ENCODE data around the gene ZNF578. TPM values are rescaled to one million over a fixed set of nuclear protein-coding genes. Genes with fewer than 3 reads are reported as not detected.
"Not testable (repeated sequence)": the region's sequence is repeated elsewhere in the genome, so short reads cannot be mapped to it uniquely, and the experiment has no call there.

ZNF578 gene
- total and polyA plus RNA-seq, 2 donors (not counting 1 experiment from before 2014, with no cell fraction given) = 0.81 to 3.7 TPM

DNA sequence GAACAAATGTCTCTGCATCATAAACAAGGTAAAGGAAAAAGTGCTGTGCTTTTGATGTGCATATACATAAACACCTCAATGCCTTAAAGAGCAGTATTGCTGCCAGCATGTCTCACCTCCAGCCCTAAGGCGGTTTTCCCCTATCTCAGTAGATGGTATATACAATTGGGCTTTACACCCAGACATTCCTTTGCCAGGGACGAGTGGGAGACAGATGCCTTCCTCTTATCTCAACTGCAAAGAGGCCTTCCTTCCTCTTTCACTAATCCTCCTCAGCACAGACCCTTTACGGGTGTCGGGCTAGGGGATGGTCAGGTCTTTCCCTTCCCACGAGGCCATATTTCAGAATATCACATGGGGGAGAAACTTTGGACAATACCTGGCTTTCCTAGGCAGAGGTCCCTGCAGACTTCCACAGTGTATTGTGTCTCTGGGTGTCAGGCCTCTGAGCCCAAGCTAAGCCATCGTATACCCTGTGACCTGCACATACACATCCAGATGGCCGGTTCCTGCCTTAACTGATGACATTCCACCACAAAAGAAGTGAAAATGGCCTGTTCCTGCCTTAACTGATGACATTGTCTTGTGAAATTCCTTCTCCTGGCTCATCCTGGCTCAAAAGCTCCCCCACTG, 30.9 kb downstream of the ZNF578 start:
- peaks cover 5 to 89% (median 55%) of the 10 kb centered on the region in 3 donors for H3K9me3 ChIP-seq (ENCODE audit: control extremely low read depth in 1 of 3, control insufficient read depth in 2 of 3, insufficient read depth in 1 of 3, low read length in 2 of 3)
- DNase-seq; H3K9ac ChIP-seq (ENCODE audit: low read length); H3K4me1 ChIP-seq (ENCODE audit: control insufficient read depth in 2 of 2, insufficient read depth in 2 of 2, low read length in 2 of 2); ATAC-seq (ENCODE audit: low read depth); H4K20me1 ChIP-seq (ENCODE audit: control insufficient read depth, insufficient read depth, low read length, poor library complexity, severe bottlenecking); H3K4me3 ChIP-seq (ENCODE audit: control extremely low read depth in 1 of 5, extremely low read depth in 1 of 5, insufficient read depth in 1 of 5, low read depth in 2 of 5, low read length in 4 of 5); CTCF ChIA-PET; H3K27ac Mint-ChIP-seq; H3K4me2 ChIP-seq (replicated peaks; ENCODE audit: low read depth, low read length, poor library complexity, severe bottlenecking); H3K4me3 Mint-ChIP-seq; H3K4me1 Mint-ChIP-seq; H2AFZ ChIP-seq (ENCODE audit: insufficient read depth, low read depth, low read length, poor library complexity, severe bottlenecking); POLR2A ChIA-PET; H3K79me2 ChIP-seq (ENCODE audit: control insufficient read depth, insufficient read depth, low read length); H3K36me3 ChIP-seq (replicated peaks in 1 of 2; ENCODE audit: control extremely low read depth in 1 of 2, control insufficient read depth in 1 of 2, extremely low read depth in 1 of 2, insufficient read depth in 2 of 2, low read length in 1 of 2); H3K27me3 Mint-ChIP-seq; H3K27me3 ChIP-seq (replicated peaks in 1 of 4; ENCODE audit: control extremely low read depth in 1 of 4, control insufficient read depth in 3 of 4, insufficient read depth in 4 of 4, low read length in 3 of 4); intact Hi-C loops (cut with micrococcal nuclease); H3K27ac ChIP-seq (ENCODE audit: low read length in 2 of 2): not testable (repeated sequence)
- 90% methylated on average over 2 of the region's 7 CpGs for WGBS (ENCODE audit: insufficient coverage)
- peaks cover 13% of the 10 kb centered on the region for H3K9me3 Mint-ChIP-seq (ENCODE audit: insufficient read depth)

DNA sequence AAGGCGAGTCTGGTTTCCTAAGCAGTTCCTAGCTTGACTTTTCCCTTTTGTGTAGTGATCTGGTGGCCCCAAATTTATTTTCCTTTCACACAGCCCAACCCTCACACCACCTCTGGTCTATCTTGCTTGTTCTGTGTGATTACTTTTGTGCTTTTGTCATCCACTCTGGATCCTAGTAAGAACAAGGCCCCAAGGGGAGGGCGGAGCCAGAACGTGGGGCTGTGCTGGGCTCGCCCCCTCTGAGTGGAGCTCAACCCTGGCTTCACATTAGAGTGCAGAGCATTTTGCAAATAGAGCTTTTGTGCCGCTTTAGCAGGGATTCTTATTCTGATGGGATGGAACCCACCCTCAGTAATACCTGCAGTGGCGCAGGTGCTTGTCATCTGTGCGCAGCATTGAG, 31.7 kb downstream of the ZNF578 start:
- CTCF ChIA-PET; H3K4me3 ChIP-seq (ENCODE audit: control extremely low read depth in 1 of 5, extremely low read depth in 1 of 5, insufficient read depth in 1 of 5, low read depth in 2 of 5, low read length in 4 of 5); H3K9ac ChIP-seq (ENCODE audit: low read length); POLR2A ChIA-PET; H3K4me1 ChIP-seq (ENCODE audit: control insufficient read depth in 2 of 2, insufficient read depth in 2 of 2, low read length in 2 of 2); H3K27ac ChIP-seq (ENCODE audit: low read length in 2 of 2); H3K79me2 ChIP-seq (ENCODE audit: control insufficient read depth, insufficient read depth, low read length); H3K27ac Mint-ChIP-seq; H3K27me3 ChIP-seq (replicated peaks in 1 of 4; ENCODE audit: control extremely low read depth in 1 of 4, control insufficient read depth in 3 of 4, insufficient read depth in 4 of 4, low read length in 3 of 4); H3K4me1 Mint-ChIP-seq; H3K4me2 ChIP-seq (replicated peaks; ENCODE audit: low read depth, low read length, poor library complexity, severe bottlenecking); H3K4me3 Mint-ChIP-seq; ATAC-seq (ENCODE audit: low read depth); H3K27me3 Mint-ChIP-seq; intact Hi-C loops (cut with micrococcal nuclease); H3K36me3 ChIP-seq (replicated peaks in 1 of 2; ENCODE audit: control extremely low read depth in 1 of 2, control insufficient read depth in 1 of 2, extremely low read depth in 1 of 2, insufficient read depth in 2 of 2, low read length in 1 of 2); H2AFZ ChIP-seq (ENCODE audit: insufficient read depth, low read depth, low read length, poor library complexity, severe bottlenecking); DNase-seq; H4K20me1 ChIP-seq (ENCODE audit: control insufficient read depth, insufficient read depth, low read length, poor library complexity, severe bottlenecking): not testable (repeated sequence)
- WGBS (ENCODE audit: insufficient coverage) = 69% methylated on average over 4 of the region's 7 CpGs
- H3K9me3 Mint-ChIP-seq (ENCODE audit: insufficient read depth) = peaks cover 14% of the 10 kb centered on the region
- H3K9me3 ChIP-seq (ENCODE audit: control extremely low read depth in 1 of 3, control insufficient read depth in 2 of 3, insufficient read depth in 1 of 3, low read length in 2 of 3) = peaks cover 2 to 88% (median 49%) of the 10 kb centered on the region in 3 donors

DNA sequence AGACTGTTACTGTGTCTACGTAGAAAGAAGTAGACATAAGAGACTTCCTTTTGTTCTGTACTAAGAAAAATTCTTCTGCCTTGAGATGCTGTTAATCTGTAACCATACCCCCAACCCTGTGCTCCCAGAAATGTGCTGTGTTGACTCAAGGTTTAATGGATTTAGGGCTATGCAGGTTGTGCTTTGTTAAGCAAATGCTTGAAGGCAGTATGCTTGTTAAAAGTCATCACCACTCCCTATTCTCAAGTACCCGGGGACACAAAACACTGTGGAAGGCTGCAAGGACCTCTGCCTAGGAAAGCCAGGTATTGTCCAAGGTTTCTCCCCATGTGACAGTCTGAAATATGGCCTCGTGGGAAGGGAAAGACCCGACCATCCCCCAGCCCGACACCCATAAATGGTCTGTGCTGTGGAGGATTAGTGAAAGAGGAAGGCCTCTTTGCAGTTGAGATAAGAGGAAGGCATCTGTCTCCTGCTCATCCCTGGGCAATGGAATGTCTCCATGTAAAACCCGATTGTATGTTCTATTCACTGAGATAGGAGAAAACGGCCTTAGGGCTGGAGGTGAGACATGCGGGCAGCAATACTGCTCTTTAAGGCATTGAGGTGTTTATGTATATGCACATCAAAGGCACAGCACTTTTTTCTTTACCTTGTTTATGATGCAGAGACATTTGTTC, 32.3 kb downstream of the ZNF578 start:
- not testable (repeated sequence) for H3K36me3 ChIP-seq (replicated peaks in 1 of 2; ENCODE audit: control extremely low read depth in 1 of 2, control insufficient read depth in 1 of 2, extremely low read depth in 1 of 2, insufficient read depth in 2 of 2, low read length in 1 of 2)

More for the DNA sequence above, 32.3 kb downstream of the ZNF578 start:
- POLR2A ChIA-PET; intact Hi-C loops (cut with micrococcal nuclease); H3K79me2 ChIP-seq (ENCODE audit: control insufficient read depth, insufficient read depth, low read length); H3K9ac ChIP-seq (ENCODE audit: low read length); H3K27ac ChIP-seq (ENCODE audit: low read length in 2 of 2); CTCF ChIA-PET; H3K4me2 ChIP-seq (replicated peaks; ENCODE audit: low read depth, low read length, poor library complexity, severe bottlenecking); H2AFZ ChIP-seq (ENCODE audit: insufficient read depth, low read depth, low read length, poor library complexity, severe bottlenecking); DNase-seq; H3K4me1 Mint-ChIP-seq; H3K27me3 Mint-ChIP-seq; H3K4me3 Mint-ChIP-seq; H3K27ac Mint-ChIP-seq; H3K27me3 ChIP-seq (replicated peaks in 1 of 4; ENCODE audit: control extremely low read depth in 1 of 4, control insufficient read depth in 3 of 4, insufficient read depth in 4 of 4, low read length in 3 of 4); H3K4me3 ChIP-seq (ENCODE audit: control extremely low read depth in 1 of 5, extremely low read depth in 1 of 5, insufficient read depth in 1 of 5, low read depth in 2 of 5, low read length in 4 of 5); H4K20me1 ChIP-seq (ENCODE audit: control insufficient read depth, insufficient read depth, low read length, poor library complexity, severe bottlenecking); ATAC-seq (ENCODE audit: low read depth); H3K4me1 ChIP-seq (ENCODE audit: control insufficient read depth in 2 of 2, insufficient read depth in 2 of 2, low read length in 2 of 2): not testable (repeated sequence)
- peaks cover 2 to 85% (median 43%) of the 10 kb centered on the region in 3 donors for H3K9me3 ChIP-seq (ENCODE audit: control extremely low read depth in 1 of 3, control insufficient read depth in 2 of 3, insufficient read depth in 1 of 3, low read length in 2 of 3)
- no CpG with 5 or more reads among the region's 8 CpGs for whole genome bisulfite sequencing (ENCODE audit: insufficient coverage)
- H3K9me3 Mint-ChIP-seq (ENCODE audit: insufficient read depth) = peaks cover 14% of the 10 kb centered on the region

All from B cell (primary cell).